GM19240 (cell line): Measurements from ENCODE around the gene ADPRH.
"Not testable (repeated sequence)": the region's sequence is repeated elsewhere in the genome, so short reads cannot be mapped to it uniquely, and the experiment has no call there.

Source experiments
- DNase-seq: peaks from one replicate; pipeline ENCODE4 v3.0.0; 2011; ENCODE audit warnings: low spot score; ENCODE audit not compliant: insufficient read length

Gene ADPRH

DNA sequence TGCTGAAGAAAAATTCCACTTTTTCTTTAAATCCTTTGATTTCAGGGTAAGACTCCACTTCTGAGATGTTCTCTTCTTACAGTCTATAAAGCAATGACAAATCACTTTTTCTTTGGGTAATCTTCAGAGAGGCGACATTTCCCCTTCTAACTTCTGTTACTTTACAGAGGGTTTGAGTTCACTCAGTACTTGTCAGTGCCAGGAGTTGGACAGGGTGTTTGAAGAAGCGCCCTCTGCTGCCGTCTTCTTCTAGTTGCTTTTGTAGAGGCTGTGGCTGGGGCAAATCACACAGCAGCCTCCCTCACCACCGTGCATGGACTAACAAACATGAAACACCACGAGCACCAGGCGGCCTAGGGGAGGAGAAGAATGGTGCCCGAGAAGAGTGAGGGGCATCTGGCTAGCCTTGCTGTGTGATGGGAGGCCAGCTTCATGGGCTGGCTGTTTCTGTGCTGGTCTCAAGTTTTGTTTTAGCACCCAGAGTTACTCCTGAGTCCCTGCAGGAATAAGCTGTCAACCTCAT lies 19.8 kb upstream of the ADPRH start, which contains the start of gene CD80:
Gene CD80 (minus strand): TSS at position 174 of the 523 bp plus-strand sequence. CDS start 1,886 bp downstream, outside the sequence.
- no peak for DNase-seq

DNA sequence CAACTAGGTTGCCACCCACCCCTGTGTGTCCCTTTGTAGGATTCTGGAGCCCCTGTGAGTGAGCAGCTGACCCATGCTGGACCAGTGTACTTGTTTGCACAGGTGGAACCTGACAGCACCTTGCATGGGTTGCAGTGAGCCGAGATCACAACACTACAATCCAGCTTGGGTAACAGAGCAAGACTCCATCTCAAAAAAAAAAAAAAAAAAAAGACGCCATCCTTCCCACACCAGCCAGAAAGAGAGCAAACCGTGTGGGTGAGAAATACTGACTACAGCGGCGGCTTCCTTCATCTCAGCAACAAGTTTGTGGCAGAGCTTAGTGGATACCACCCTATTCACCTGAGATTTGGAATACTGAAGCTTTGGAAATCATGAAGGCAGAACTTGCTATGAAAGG lies 19.1 kb upstream of the ADPRH start:
- no peak for DNase-seq

DNA sequence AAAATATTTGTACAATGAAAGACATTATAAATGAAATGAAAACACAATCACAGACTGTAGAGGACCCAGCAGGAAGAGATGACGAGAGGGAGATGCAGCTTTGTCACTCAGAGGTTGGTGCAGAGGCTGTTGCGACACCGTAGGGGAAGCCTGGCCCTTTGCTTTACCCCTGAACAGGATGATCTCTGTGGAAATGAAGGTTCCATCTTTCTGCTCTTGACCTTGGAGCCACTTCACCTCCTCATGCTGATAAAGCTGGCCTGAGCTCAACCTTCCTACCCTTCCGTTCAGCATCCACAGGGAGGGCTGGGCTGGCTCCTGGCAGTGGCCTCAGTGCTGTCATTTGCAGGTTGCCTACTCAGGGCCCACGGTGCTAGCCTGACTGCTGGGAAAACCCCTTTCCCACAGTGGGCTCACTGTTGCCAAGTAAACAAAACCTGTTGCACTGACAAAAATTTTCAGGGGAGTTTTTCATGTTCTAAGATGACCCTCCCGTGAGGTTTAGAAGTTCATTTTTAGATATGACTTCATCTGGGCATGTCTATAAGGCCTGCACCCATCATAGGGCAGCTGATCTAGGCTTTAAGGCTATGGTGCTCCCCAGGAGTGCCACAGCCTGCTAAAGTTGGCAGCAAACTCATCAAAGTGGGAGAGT lies 16.9 kb upstream of the ADPRH start:
- DNase-seq: no peak

DNA sequence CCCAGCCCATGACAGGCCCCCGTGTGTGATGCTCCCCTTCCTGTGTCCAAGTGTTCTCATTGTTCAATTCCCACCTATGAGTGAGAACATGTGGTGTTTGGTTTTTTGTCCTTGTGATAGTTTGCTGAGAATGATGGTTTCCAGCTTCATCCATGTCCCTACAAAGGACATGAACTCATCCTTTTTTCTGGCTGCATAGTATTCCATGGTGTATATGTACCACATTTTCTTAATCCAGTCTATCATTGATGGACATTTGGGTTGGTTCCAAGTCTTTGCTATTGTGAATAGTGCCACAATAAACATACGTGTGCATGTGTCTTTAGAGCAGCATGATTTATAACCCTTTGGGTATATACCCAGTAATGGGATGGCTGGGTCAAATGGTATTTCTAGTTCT lies 16.0 kb upstream of the ADPRH start:
- DNase-seq: not testable (repeated sequence)

DNA sequence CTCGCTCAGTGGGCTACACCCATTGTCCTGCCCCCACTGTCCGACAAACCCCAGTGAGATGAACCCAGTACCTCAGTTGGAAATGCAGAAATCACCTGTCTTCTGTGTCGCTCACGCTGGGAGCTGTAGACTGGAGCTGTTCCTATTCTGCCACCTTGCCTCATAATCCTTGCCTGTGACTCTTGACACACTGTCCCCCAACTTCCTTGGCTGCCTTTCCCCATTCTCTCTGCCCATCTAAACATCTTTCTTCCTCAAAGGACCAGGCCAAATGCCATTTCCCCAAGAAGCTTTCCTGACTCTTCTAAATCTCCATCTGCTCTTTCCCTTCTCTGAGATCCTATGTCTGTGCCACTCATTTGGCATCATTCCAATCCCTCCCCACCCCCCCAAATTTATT lies 10.1 kb upstream of the ADPRH start:
- no peak for DNase-seq

DNA sequence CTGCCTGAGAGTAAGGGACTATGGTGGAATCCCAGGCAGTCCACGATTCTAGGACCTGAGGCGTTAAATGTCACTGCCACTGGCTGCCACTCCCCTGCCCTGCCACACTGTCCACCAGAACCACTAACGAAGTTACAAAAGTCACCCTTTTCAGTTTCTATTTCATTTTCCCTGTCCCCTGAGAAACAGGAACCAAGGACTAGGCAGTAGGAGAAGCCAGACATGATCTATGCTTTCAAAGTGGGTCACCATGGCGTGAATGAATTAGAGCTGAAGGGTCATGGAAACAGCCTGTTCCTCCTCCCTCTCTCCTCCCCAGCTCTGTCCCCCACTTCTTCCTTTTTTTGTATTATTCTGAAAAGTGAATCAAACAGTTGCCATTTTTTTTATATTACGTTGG lies 9.1 kb upstream of the ADPRH start:
- no peak for DNase-seq

DNA sequence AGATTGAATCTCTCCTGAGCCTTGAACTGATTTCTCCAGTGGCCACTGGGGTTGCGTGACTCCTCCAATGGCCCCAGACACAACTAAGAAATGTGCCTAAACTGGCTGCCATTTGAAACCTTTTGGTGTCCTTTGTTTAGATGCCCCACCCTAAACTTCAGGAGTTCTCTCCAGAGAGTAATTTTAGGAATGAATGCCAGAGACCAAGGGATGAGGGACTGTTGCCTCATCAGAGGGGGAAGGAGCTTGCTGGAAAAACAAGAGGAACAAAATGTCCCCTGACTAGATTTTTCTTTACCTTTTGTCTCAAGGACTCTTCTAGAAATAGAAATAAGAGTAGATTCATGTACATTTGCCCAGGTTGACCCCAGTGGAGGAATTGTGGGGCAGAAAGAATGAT lies 8.1 kb upstream of the ADPRH start:
- DNase-seq: no peak

DNA sequence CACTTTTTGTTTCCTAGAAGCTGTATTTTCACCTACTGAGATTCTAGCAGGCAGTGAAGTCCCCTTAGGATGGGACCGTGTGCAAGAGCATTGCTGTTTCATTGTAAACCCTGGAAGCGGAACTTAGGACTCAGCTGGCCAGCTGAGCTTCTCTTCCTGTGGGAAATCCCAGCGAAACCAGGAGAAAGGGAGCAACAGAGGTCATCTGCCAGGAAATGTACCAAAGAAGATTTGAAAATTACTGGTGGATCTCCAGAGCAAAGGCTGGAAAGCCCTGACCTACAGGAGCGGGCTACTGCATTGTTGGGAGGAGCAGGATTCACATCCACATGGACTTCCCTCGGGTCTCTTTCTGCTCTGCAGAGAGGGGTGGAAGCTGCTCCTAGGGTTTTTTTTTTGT lies 7.6 kb upstream of the ADPRH start:
- no peak for DNase-seq

DNA sequence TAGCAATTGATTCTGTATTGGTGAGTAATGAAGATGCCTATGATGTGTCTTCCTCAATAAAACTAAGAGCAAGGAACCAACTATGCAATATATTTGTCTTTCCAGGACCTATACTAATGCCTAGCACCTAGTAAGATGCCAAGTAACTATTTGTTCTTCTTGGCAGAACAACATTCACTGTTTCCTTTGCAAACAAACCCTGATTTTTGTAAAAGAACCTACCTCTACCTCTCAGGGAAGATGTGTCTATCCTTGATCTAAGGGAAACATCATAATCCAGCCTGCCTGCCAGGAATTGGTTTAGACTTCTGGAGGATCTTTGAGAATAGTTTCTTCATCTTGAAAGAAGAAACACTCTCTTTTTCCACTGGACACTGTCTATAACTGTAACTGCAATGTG lies 3.8 kb upstream of the ADPRH start:
- DNase-seq: no peak

DNA sequence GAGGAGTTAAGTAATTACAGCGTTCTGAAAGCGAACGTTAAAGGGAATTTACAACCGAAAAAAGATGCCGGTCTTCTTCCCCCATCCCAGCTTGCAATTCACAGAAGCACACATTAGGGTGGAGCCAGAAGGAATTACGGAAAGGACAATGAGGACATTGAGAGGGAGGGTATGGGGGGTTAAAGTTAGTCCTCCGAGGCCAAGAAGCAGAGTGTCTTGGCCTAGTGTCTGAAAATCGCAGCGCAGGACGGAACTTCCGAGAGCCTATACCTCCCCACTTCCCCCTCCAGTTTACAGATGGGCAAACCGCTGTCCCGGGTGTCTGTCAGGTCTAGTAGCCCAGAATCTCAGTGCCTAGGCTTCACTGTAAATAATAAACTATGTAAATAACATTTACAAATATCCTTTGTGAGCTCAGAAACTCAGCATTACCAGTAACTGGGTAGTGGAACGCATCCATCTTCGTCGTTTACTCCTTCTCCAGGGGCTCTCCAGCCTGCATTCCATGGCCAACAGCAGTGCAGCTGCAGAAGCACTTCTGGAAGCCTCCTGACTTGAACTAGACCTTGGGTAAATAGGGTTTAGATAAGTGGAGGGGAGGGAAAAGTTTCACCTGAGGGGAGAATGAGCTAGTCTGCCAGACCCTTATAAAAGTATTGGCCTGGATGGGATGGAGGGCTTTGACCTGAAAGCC lies 922 bp downstream of the ADPRH start:
- no peak for DNase-seq

DNA sequence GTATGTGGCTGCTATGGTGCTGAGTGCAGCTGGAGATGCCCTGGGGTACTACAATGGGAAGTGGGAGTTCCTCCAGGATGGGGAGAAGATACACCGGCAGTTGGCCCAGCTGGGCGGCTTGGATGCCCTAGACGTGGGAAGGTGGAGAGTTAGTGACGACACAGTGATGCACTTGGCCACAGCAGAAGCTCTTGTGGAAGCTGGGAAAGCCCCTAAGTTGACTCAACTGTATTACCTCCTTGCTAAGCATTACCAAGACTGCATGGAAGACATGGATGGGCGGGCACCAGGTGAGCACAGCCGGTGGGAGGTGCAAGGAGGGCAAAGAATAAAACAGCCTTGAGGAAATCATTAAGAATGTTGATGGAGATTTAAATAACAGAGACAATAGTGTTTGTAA lies 2.9 kb downstream of the ADPRH start:
- no peak for DNase-seq

DNA sequence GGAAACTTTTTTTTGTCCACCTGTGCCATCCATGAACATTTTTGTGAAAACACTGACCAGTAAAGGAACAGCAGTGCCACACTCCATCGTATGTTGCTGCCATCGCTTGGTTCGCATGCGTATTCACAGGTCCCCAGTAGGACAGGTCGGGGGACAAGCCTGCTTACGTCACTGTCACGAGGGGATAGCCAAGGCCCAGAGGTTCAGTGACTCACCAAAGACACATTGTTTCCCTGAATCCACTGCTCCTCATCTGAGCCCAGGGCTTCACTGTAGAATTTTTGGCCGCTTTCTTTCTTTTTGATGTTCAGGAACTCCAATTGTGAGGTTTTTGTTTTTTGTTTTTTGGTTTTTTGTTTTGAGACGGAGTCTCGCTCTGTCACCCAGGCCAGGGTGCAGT lies 5.9 kb downstream of the ADPRH start:
- DNase-seq: no peak

DNA sequence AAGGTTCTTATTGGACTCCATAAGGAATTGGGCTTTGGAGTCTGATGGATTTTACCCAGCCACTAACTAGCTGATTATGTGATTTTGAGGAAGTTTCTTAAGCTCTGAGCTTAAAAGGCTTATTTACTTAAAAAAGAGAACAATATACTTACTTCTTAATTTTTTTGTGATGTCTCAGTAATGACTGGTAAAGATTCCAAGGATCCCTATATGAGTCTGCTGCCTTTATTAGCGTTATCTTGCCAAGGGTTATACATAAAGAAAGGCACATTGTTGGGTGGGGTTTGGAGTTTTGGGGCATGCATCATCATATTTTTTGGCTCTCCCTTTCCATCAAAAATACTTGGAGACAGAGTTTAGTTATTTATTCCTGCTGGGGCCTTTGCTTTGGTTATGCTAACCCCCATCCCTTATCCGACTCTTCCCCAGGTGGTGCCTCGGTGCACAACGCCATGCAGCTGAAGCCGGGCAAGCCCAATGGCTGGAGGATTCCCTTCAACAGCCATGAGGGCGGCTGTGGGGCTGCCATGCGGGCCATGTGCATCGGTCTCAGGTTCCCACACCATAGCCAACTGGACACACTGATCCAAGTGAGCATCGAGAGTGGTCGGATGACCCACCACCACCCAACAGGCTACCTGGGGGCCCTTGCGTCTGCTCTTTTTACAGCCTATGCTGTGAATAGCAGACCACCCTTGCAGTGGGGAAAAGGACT lies 6.7 kb downstream of the ADPRH start:
- DNase-seq: no peak

DNA sequence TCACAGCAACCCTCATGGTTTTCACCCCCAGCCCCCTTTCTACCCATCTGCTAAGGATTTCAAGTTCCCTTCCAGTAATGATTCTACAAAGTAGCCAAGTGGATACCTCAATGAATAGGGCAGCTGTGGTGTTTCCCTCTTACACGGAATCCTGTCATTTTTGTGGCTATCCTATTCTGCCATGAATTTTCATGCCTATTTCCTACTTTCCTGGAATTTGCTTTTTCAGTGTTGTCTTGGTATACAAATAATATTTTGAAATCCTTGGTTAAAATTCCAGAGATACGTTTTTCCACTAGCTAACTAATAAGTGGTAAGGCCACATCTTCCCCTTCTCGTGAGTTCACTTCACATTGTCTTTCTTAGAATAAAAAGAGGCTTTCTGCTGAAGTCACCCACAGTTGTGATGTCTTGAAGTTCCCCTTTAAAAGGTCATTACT lies 7.5 kb downstream of the ADPRH start:
- DNase-seq: no peak

DNA sequence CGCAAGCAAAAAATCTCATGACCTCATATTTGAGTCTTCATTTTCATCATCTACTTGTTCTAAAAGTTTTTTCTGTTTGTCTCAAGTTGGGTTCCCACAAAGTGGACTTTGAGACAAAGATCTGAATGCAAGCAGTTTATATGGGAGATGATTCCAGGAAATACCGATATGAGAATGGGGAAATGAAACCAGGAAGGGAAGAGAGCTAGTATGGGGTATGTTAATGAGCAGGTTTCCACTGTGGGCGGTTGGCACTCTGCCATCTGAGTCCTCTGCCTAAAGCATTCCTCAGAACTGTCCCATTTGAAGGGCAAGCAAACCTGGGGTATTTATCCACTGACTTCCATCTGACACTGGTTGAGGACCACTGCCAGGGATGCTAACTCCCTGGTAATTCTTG lies 8.8 kb downstream of the ADPRH start:
- no peak for DNase-seq

DNA sequence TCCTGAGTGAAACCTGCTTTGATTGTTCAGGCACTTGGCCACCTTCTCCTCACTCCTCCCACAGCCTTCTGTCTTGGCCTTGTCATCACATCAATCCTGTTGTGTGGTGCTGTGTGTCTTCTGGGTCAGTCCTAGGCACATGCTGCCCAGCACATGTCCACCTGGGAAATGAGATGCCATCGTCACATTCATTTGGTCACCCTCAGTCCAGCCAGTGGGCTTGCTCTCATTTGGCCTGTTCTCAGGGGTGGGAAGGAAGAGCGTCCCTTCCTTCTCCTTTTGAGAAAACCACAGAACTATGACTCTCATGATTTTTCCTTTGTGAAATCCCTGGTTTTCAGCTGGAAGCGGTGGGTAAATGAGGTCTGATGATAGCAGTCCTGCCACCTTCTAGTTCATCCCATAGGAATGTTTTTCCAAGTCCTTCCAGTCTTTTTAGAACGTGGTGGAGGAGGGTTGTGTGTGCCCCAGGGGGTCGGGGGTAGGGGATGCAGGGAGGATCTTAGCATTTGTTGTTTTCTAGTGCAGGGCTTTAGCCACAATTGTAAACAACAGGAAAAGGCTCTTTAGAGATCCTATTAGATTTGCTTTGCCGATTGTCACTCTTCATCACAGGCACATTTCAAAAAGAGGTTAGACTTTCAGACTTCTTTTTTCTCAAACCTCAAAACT lies 9.9 kb downstream of the ADPRH start:
- no peak for DNase-seq

DNA sequence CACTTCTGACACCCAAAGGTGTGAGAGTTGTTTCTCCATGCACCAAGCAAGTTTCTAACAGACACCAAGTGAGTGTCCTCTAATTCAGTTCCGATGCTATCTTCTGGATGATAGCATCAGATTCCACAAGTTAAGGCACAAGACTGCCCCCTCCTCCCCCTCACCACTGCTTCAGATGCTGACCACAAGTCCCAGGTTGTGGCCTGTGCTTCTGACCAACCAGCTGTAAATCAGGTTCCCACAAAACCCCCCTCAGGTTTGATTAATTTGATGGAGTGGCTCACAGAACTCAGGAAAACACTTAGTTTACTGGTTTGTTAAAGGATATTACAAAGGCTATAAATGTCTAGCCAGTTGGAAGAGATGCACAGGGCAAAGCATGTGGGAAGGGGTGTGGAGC lies 11.4 kb downstream of the ADPRH start:
- DNase-seq: no peak

DNA sequence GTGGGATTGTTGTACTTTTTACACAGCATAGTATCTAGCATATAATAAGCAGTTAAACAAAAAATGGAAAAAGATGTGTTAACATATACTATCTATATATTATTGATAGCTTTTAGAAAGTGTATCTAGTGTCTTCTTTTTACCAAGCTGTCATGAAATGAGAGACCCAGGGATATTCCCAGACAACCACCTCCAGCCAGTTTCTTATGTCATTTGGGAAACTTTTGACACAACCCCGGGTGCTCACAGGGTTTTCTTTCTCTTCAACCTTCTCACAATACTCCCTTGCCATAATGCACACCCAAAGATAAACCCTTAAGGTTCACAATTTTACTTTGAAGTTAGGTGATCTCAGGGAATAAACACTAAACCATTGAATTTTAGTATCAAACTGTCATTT lies 13.6 kb downstream of the ADPRH start:
- DNase-seq: no peak

DNA sequence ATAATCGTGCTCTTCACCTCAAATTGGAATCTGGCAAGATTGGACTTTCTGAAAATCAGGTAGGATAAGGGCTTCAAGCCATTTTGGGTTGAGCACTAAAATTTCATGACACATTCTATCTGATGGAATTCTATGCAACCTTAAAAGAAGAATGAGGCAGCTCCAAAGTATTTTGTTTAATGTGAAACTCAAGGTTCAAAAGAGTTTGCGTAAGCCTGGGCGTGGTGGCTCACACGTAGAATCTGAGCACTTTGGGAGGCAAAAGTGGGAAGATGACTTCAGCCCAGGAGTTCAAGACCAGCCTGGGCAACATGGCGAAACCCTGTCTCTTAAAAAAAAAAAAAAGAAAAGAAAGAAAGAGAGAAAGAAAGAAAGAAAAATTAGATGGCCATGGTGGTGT lies 14.8 kb downstream of the ADPRH start:
- DNase-seq: no peak

DNA sequence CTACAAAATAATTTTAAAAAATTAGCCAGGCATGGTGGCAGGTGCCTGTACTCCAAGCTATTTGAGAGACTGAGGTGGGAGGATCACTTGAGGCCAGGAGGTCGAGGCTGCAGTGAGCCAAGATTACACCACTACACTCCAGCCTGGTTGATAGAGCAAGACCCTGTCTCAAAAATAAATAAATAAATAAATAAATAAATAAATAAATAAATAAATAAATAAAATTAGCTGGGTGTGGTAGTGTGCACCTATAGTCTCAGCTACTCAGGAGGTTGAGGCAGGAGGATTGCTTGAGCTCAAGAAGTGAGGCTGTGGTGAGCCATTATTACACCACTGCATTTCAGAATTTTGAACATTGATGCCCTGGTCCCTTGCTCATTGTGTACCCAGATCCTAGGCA lies 15.6 kb downstream of the ADPRH start:
- DNase-seq: not testable (repeated sequence)

DNA sequence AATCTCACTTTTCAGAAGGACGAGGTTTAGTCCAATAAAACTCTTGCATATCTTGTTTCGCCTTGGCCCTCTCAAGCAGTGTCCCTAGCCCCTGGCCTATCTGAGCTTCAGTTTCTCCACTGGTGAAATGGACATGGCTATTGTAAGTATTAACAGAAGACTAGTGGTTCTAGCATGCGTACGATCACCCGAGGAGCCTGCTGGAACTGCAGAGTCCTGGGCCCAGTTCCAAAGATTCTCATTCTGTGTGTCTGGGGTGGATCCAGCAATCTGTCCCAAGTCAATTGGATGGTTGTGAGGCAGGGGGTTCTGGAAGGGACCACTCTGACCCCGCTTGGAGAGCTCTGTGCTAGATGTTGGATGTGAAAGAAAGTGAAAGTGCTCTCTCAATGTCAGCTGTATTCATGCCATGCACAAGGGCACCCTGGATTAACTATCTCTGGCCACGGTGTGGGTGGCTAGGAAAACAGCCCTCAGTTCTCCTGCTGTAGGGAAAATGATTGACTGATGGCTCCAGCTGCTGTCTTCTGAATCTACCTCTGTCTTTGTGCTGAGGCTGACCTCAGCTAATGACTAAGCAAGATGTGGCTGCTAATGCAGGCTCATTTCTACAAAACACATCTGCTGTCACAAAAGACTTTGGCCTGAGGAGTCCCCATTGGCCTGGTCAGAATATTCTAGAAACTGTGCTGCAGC lies 16.5 kb downstream of the ADPRH start:
- no peak for DNase-seq
